ENCODE results near the gene OPN1MW. TPM values are rescaled to one million over a fixed set of nuclear protein-coding genes. Genes with fewer than 3 reads are reported as not detected.
"Not testable (repeated sequence)": the region's sequence is repeated elsewhere in the genome, so short reads cannot be mapped to it uniquely, and the experiment has no call there.

The OPN1MW gene
- total RNA-seq, 2 donors from 2014 or later, result not detected

DNA sequence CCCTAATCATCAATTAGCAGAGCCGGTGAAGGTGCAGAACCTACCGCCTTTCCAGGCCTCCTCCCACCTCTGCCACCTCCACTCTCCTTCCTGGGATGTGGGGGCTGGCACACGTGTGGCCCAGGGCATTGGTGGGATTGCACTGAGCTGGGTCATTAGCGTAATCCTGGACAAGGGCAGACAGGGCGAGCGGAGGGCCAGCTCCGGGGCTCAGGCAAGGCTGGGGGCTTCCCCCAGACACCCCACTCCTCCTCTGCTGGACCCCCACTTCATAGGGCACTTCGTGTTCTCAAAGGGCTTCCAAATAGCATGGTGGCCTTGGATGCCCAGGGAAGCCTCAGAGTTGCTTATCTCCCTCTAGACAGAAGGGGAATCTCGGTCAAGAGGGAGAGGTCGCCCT is 41.7 kb upstream of the OPN1MW start:
- 72% methylated on average over 3 of the region's 10 CpGs; no CpG with 5 or more reads in 1 of the 2 donors for WGBS, 2 donors
- no peak for TF ChIP-seq POLR2A (IDR thresholded peaks at IDR 0.05)
- TF ChIP-seq CTCF (IDR thresholded peaks at IDR 0.05), result no peak
- H3K27me3 ChIP-seq, result no peaks in the 10 kb centered on the region
- no peak overlapping the region for H3K27ac ChIP-seq
- H3K4me3 ChIP-seq, result no peak overlapping the region
- no peak for DNase-seq
- H3K36me3 ChIP-seq (replicated peaks in 1 of 2; ENCODE audit: insufficient read depth in 1 of 2, low read depth in 2 of 2), result no peaks in the 10 kb centered on the region
- H3K9me3 ChIP-seq, result no peaks in the 10 kb centered on the region
- ATAC-seq, result no peak
- intact Hi-C loops (cut with DNase I), result no loop called here
- peaks cover 5% of the 10 kb centered on the region for H3K4me1 ChIP-seq

DNA sequence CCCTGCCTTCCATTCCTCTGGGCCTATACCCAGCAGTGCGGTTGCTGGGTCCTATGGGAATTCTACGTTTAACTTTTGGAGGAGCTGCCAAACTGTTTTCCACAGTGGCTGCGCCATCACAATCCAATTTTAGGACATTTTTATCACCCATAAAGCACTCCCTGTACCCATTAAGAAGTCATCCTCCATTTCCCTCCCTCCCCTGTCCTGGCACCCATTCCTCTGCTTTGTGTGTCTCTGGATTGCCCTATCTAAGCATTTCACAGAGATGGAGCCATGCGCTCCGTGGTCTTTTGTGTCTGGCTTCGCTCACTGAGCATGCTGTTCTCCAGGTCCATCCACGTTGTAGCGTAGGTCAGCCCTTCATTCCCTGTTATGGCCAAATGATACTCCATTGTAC is 40.0 kb upstream of the OPN1MW start:
- H3K36me3 ChIP-seq (replicated peaks in 1 of 2; ENCODE audit: insufficient read depth in 1 of 2, low read depth in 2 of 2), result no peaks in the 10 kb centered on the region
- H3K4me1 ChIP-seq, result no peaks in the 10 kb centered on the region
- H3K4me3 ChIP-seq, result no peak overlapping the region
- H3K27me3 ChIP-seq, result no peaks in the 10 kb centered on the region
- TF ChIP-seq POLR2A (IDR thresholded peaks at IDR 0.05) (no peak), CTCF (IDR thresholded peaks at IDR 0.05) (no peak)
- H3K27ac ChIP-seq, result no peak overlapping the region
- no peaks in the 10 kb centered on the region for H3K9me3 ChIP-seq
- WGBS, 2 donors, result 83 to 89% methylated on average over 7 to 8 of the region's 8 CpGs
- intact Hi-C loops (cut with DNase I), result no loop called here
- ATAC-seq, result no peak
- DNase-seq, result no peak

GRCh38 chrX:154142950-154143745 is 39.2 kb upstream of the OPN1MW start:
- ATAC-seq, result no peak
- Histone ChIP-seq H3K9me3 (no peaks in the 10 kb centered on the region), H3K27ac (no peak overlapping the region), H3K4me3 (no peak overlapping the region), H3K36me3 (replicated peaks in 1 of 2; ENCODE audit: insufficient read depth in 1 of 2, low read depth in 2 of 2) (no peaks in the 10 kb centered on the region), H3K27me3 (no peaks in the 10 kb centered on the region), H3K4me1 (no peaks in the 10 kb centered on the region)
- WGBS, 2 donors, result 87% methylated on average over 5 to 11 of the region's 23 CpGs
- TF ChIP-seq POLR2A (IDR thresholded peaks at IDR 0.05) (no peak), CTCF (IDR thresholded peaks at IDR 0.05) (no peak)
- DNase-seq, result no peak
- intact Hi-C loops (cut with DNase I), result no loop called here

- H3K27ac ChIP-seq; H3K4me3 ChIP-seq; ATAC-seq; H3K27me3 ChIP-seq; H3K9me3 ChIP-seq; H3K4me1 ChIP-seq; intact Hi-C loops (cut with DNase I); H3K36me3 ChIP-seq (replicated peaks in 1 of 2; ENCODE audit: insufficient read depth in 1 of 2, low read depth in 2 of 2); DNase-seq: not testable (repeated sequence)
- 80 to 100% methylated on average over 2 to 5 of the region's 15 CpGs for WGBS, 2 donors
Observed at GRCh38 chrX:154144010-154144409, 38.4 kb upstream of the OPN1MW start, which contains the start of gene OPN1LW. Gene OPN1LW (plus strand): TSS chrX:154144243. CDS start chrX:154144284, 41 bp downstream.

GRCh38 chrX:154151030-154151429 is 31.4 kb upstream of the OPN1MW start:
- intact Hi-C loops (cut with DNase I); ATAC-seq; H3K27me3 ChIP-seq; H3K27ac ChIP-seq; DNase-seq; H3K9me3 ChIP-seq; H3K36me3 ChIP-seq (replicated peaks in 1 of 2; ENCODE audit: insufficient read depth in 1 of 2, low read depth in 2 of 2); H3K4me1 ChIP-seq; H3K4me3 ChIP-seq: not testable (repeated sequence)
- WGBS, 2 donors, result no CpG with 5 or more reads among the region's 6 CpGs

GRCh38 chrX:154156221-154156620 is 26.2 kb upstream of the OPN1MW start:
- H3K4me3 ChIP-seq; H3K4me1 ChIP-seq; DNase-seq; H3K9me3 ChIP-seq; H3K27me3 ChIP-seq; H3K27ac ChIP-seq; H3K36me3 ChIP-seq (replicated peaks in 1 of 2; ENCODE audit: insufficient read depth in 1 of 2, low read depth in 2 of 2); ATAC-seq; intact Hi-C loops (cut with DNase I): not testable (repeated sequence)
- 100% methylated on average over 1 of the region's 11 CpGs; no CpG with 5 or more reads in 1 of the 2 donors for WGBS, 2 donors

GRCh38 chrX:154157207-154157606 is 25.2 kb upstream of the OPN1MW start:
- DNase-seq; H3K9me3 ChIP-seq; H3K27ac ChIP-seq; H3K27me3 ChIP-seq; H3K36me3 ChIP-seq (replicated peaks in 1 of 2; ENCODE audit: insufficient read depth in 1 of 2, low read depth in 2 of 2); H3K4me1 ChIP-seq; intact Hi-C loops (cut with DNase I); H3K4me3 ChIP-seq: not testable (repeated sequence)
- ATAC-seq, result peak; percentile 35
- WGBS, 2 donors, result no CpG with 5 or more reads among the region's 2 CpGs

DNA sequence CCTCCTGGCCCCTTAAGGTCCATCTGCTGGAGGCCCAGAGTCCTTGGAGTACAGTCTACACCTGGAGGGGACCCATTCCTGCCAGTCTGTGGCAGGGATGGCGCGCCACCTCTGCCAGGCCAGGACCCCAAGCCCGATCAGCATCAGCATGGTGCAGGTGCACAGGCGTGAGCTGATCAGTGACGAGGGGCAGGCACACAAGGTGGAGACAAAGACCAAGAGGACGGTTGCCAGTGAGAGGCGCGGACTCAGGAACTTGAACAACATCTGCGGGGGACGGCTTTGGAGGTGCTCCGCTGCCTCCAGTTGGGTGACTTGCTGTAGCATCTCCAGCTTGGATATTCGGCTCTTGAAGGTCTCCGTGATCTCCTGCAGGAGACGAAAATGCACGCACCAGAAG is 23.1 kb upstream of the OPN1MW start:
- ATAC-seq; H3K4me1 ChIP-seq; H3K36me3 ChIP-seq (replicated peaks in 1 of 2; ENCODE audit: insufficient read depth in 1 of 2, low read depth in 2 of 2); H3K9me3 ChIP-seq; intact Hi-C loops (cut with DNase I); H3K27ac ChIP-seq; H3K27me3 ChIP-seq; DNase-seq; H3K4me3 ChIP-seq: not testable (repeated sequence)
- WGBS, 2 donors, result no CpG with 5 or more reads among the region's 15 CpGs

DNA sequence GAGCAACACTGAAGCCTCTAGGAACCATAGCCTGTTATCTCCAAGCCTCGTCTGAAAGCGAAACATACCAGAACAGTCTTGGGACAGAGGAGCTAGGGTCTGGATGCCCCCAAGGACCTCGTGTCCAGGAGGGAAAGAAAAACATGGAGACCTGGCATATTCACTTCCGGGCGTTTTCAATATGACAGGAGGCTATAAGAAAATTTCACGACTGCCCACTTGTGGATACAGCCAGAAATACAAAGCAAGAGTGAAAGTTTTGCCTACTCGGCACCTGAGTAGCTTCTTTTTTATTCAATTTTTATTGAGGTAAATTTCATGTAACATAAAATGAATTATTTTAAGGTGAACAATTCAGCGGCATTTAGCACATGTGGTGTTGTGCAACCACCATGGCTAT is 17.5 kb upstream of the OPN1MW start:
- H3K4me1 ChIP-seq; H3K36me3 ChIP-seq (replicated peaks in 1 of 2; ENCODE audit: insufficient read depth in 1 of 2, low read depth in 2 of 2); intact Hi-C loops (cut with DNase I); ATAC-seq; H3K27me3 ChIP-seq; H3K4me3 ChIP-seq; H3K9me3 ChIP-seq; H3K27ac ChIP-seq; DNase-seq: not testable (repeated sequence)
- no CpG with 5 or more reads among the region's 8 CpGs for WGBS, 2 donors

All from body of pancreas (tissue), 4 donors.